Heart left ventricle (tissue), 16 donors: Measurements from ENCODE around the gene RHBDF1. TPM values are rescaled to one million over a fixed set of nuclear protein-coding genes. Genes with fewer than 3 reads are reported as not detected.
A peak's percentile ranks its signal among the peaks of the same experiment; 100 is the strongest.

Source experiments
- ATAC-seq, 4 donors: fragments of 200-7000 bp; cut with Tn5 transposase; one replicate each; pipeline ENCODE4 v1.9.1; 2020 to 2022; ENCODE audit warnings: moderate library complexity in 4 of 4, mild to moderate bottlenecking in 3 of 4, moderate number of reproducible peaks in 1 of 4
- DNase-seq, 5 donors: peaks; one replicate each; pipeline ENCODE4 v3.0.0-alpha.2; 2020
- H3K27ac ChIP-seq, 12 donors: fragments of 200-600 bp; sonication (generic) in 4 of 12; one replicate each; pipeline versions ENCODE4 v1.5.0 to v1.8.0; 2016 to 2022; ENCODE audit warnings: mild to moderate bottlenecking in 2 of 12
- H3K27me3 ChIP-seq, 9 donors: fragments of 200-600 bp; sonication (generic) in 2 of 9; one replicate each; pipeline versions ENCODE4 v1.5.1 to v1.8.0; 2016 to 2022; ENCODE audit warnings: mild to moderate bottlenecking in 3 of 9
- H3K36me3 ChIP-seq, 9 donors: fragments of 200-600 bp; sonication (generic) in 2 of 9; one replicate each; pipeline versions ENCODE4 v1.5.0 to v1.8.0; 2018 to 2022; ENCODE audit warnings: mild to moderate bottlenecking in 2 of 9
- H3K4me1 ChIP-seq, 12 donors: fragments of 200-600 bp; sonication (generic) in 4 of 12; one replicate each; pipeline versions ENCODE4 v1.5.0 to v1.8.0; 2016 to 2022; ENCODE audit warnings: mild to moderate bottlenecking in 3 of 12
- H3K4me3 ChIP-seq, 12 donors: fragments of 200-600 bp; sonication (generic) in 4 of 12; one replicate each; pipeline versions ENCODE4 v1.5.0 to v1.8.0; 2017 to 2022; ENCODE audit warnings: mild to moderate bottlenecking in 9 of 12, moderate library complexity in 4 of 12
- H3K9me3 ChIP-seq, 12 donors: fragments of 200-600 bp; sonication (generic) in 4 of 12; one replicate each; pipeline versions ENCODE4 v1.5.0 to v1.8.0; 2016 to 2022; ENCODE audit warnings: mild to moderate bottlenecking in 1 of 12
- CTCF ChIP-seq, 12 donors: fragments of 200-600 bp; sonication (generic) in 4 of 12; IDR thresholded peaks; one replicate each; pipeline versions ENCODE4 v1.5.0 to v1.8.0; 2018 to 2022; ENCODE audit warnings: antibody characterized with exemption in 12 of 12, mild to moderate bottlenecking in 5 of 12
- POLR2A ChIP-seq, 2 donors: fragments of 450-650 bp; IDR thresholded peaks; one replicate each; pipeline ENCODE4 v1.6.1; 2017; ENCODE audit warnings: antibody characterized with exemption in 2 of 2, mild to moderate bottlenecking in 2 of 2, moderate library complexity in 2 of 2
- WGBS, 4 donors: extraction: QIAGEN DNeasy Blood & Tissue Kit in 2 of 4; methylation state at CpG; one replicate each; pipeline versions ENCODE4 v1.1.5 to v1.1.7; 2013 to 2018; 5-methylcytosine and 5-hydroxymethylcytosine counted together
- intact Hi-C, 10 donors: fragments of 100-400 bp; cut with DNase I; formaldehyde crosslinking; loops; one replicate each; pipeline versions ENCODE4 v1.11.1 to v1.14.2; 2022
- polyA plus RNA-seq, 2 donors: library from polyadenylated mRNA; stranded (reverse); fragments of 200-250 nt; gene quantifications; one replicate each; pipeline ENCODE4 v1.2.3, GENCODE V29; 2013
- total RNA-seq, 9 donors: library from RNA; depleted of rRNA in 2 of 9; stranded (reverse); fragments of >200 nt in 2 of 9; fragmentation: NEBNext Ultra II Directional in 3 of 9; extraction: Animal tissue kit (Norgen Biotek cat#: 25700) in 3 of 9; gene quantifications; one replicate each; pipeline versions ENCODE4 v1.1.0 to v1.2.4, GENCODE V29; 2016 to 2023
- donor health status: ischemic (EF 13 %, LVEDD 7.1; RV severe dilation, severe dysfunction).
- donor health status: healthy with polysubstance abuse.
- donor health status: DM: no; HTN: yes; CAD: no.
- donor health status: DM: no; HTN: no; CAD: no.
- donor health status: ischemic (EF 25% LVEDD 6.9; RV normal size, moderate dysfunction).
- donor health status: ischemic (EF 25% LVEDD 5.7; RV mildly dilated, moderate dysfunction).
- donor health status: healthy.
- donor health status: DM: yes; HTN: yes; CAD: no.
- donor health status: ischemic (EF 35%, LVEDD 5.7; RV mildly dilated, moderate dysfunction).
- donor health status: nonischemic (EF 11% LVEDD 7.7; RV severe dilation, severe dysfunction).
- donor health status: DM: yes; HTN: yes; CAD: no.
- donor health status: PGD.
- donor health status: ischemic (EF 29% LVEDD 5.4; RV normal size, mild dysfunction).
- donor health status: nonischemic (EF 23%, LVEDD 6.1; RV moderate dilation, normal function).

Gene RHBDF1
- total and polyA plus RNA-seq, 11 donors: 17.4 to 45.8 (median 23.9) TPM

GRCh38 chr16:97822-98221 lies 25.4 kb upstream of the RHBDF1 start:
- H3K27me3 ChIP-seq: no peaks in the 10 kb centered on the region
- intact Hi-C loops: loop anchor here in 8 of 10 donors (1.0 to 2.0 kb wide), 4 partner anchors 31 to 33 kb away; no protein-coding TSS in a partner anchor
- peaks cover 7 to 36% (median 25%) of the 10 kb centered on the region in 12 donors for H3K4me1 ChIP-seq
- no peaks in the 10 kb centered on the region for H3K9me3 ChIP-seq
- 91 to 93% (median 93%) methylated on average over 8 of the region's 8 CpGs for whole genome bisulfite sequencing, 4 donors
- no peak overlapping the region for H3K27ac ChIP-seq
- peaks cover 0 to 38% (median 12%) of the 10 kb centered on the region in 9 donors for H3K36me3 ChIP-seq
- DNase-seq: peak in 1 of 5 donors; percentile 24
- no peak for ATAC-seq
- H3K4me3 ChIP-seq: no peak overlapping the region
- TF ChIP-seq POLR2A (IDR thresholded peaks at IDR 0.05) (no peak), CTCF (IDR thresholded peaks at IDR 0.05) (no peak)

- 7 to 11% (median 9%) methylated on average over 11 of the region's 11 CpGs for WGBS, 4 donors
Observed at GRCh38 chr16:96935-97381, 24.5 kb upstream of the RHBDF1 start.

GRCh38 chr16:94918-95265 lies 22.5 kb upstream of the RHBDF1 start:
- Histone ChIP-seq H3K9me3 (no peaks in the 10 kb centered on the region), H3K27me3 (no peaks in the 10 kb centered on the region), H3K4me1 (peaks cover 3 to 31% (median 15%) of the 10 kb centered on the region in 12 donors), H3K36me3 (peaks cover 0 to 42% (median 21%) of the 10 kb centered on the region in 9 donors), H3K27ac (no peak overlapping the region), H3K4me3 (no peak overlapping the region)
- no peak for DNase-seq
- no peak for ATAC-seq
- no peak for TF ChIP-seq CTCF (IDR thresholded peaks at IDR 0.05)
- TF ChIP-seq POLR2A (IDR thresholded peaks at IDR 0.05): no peak
- 89 to 95% (median 93%) methylated on average over 5 of the region's 5 CpGs for WGBS, 4 donors
- intact Hi-C loops: no loop called here

More at GRCh38 chr16:96935-97381, 24.5 kb upstream of the RHBDF1 start:
- DNase-seq (peak; percentile 86 to 94 (median 90)), ATAC-seq (peak; percentile 74 to 91 (median 81))
- Histone ChIP-seq H3K36me3 (peaks cover 0 to 42% (median 18%) of the 10 kb centered on the region in 9 donors), H3K4me1 (peaks cover 7 to 31% (median 20%) of the 10 kb centered on the region in 12 donors), H3K4me3 (no peak overlapping the region), H3K9me3 (no peaks in the 10 kb centered on the region), H3K27me3 (no peaks in the 10 kb centered on the region), H3K27ac (no peak overlapping the region)
- intact Hi-C loops: loop anchor here (1.0 to 2.0 kb wide), 4 partner anchors 30 to 32 kb away; no protein-coding TSS in a partner anchor
- TF ChIP-seq CTCF (IDR thresholded peaks at IDR 0.05) (peak in 11 of 12 donors; percentile 96 to 100 (median 99)), POLR2A (IDR thresholded peaks at IDR 0.05) (no peak)

GRCh38 chr16:92431-93339 lies 20.3 kb upstream of the RHBDF1 start:
- TF ChIP-seq POLR2A (IDR thresholded peaks at IDR 0.05) (no peak), CTCF (IDR thresholded peaks at IDR 0.05) (no peak)
- Histone ChIP-seq H3K4me3 (no peak overlapping the region), H3K27ac (peak overlapping the region in 2 of 12 donors; percentile 58), H3K36me3 (peaks cover 0 to 48% (median 27%) of the 10 kb centered on the region in 9 donors), H3K27me3 (no peaks in the 10 kb centered on the region), H3K9me3 (no peaks in the 10 kb centered on the region), H3K4me1 (peaks cover 3 to 31% (median 15%) of the 10 kb centered on the region in 12 donors)
- WGBS, 4 donors: 82 to 87% (median 84%) methylated on average over 13 to 15 of the region's 15 CpGs
- DNase-seq: no peak
- ATAC-seq: no peak
- intact Hi-C loops: no loop called here
